PC-3 (cell line): ENCODE results near the gene GALNT18. TPM values are rescaled to one million over a fixed set of nuclear protein-coding genes. Genes with fewer than 3 reads are reported as not detected.

Source experiments
- ATAC-seq: fragments of 200-7000 bp; cut with Tn5 transposase; 2 replicates; pipeline ENCODE4 v1.9.1; 2020; ENCODE audit warnings: mild to moderate bottlenecking, moderate library complexity
- BruUV-seq: library from RNA; stranded (reverse); fragments of 400-500 nt; replicated peaks from 2 replicates; lab custom pipeline; 2021; lab: Mats Ljungman, UMichigan
- CTCF ChIA-PET: fragments of 300-600 bp; sonication (Branson Sonifier 250); formaldehyde crosslinking; loops from one replicate; lab custom pipeline; 2022; ENCODE audit warnings: antibody characterized with exemption; lab: Charles Lee
- POLR2A ChIA-PET: fragments of 300-600 bp; sonication (Branson Sonifier 250); formaldehyde crosslinking; loops from one replicate; lab custom pipeline; 2022; ENCODE audit warnings: antibody characterized with exemption; ENCODE audit not compliant: unreplicated experiment; lab: Charles Lee
- DNase-seq: peaks from one replicate; pipeline ENCODE4 v3.0.0-alpha.2; 2015
- H2AFZ ChIP-seq: fragments of 300-600 bp; sonication (generic); 2 replicates; pipeline ENCODE4 v1.6.0; 2016; ENCODE audit warnings: antibody characterized with exemption, low read length
- H3F3A ChIP-seq: fragments of 300-600 bp; sonication (generic); one replicate; pipeline ENCODE4 v1.6.0; 2017; ENCODE audit warnings: antibody characterized with exemption, low read length, control low read depth, mild to moderate bottlenecking; ENCODE audit not compliant: unreplicated experiment
- H3K27ac ChIP-seq: fragments of 300-600 bp; sonication (generic); 2 replicates; pipeline ENCODE4 v1.5.1; 2016; ENCODE audit warnings: mild to moderate bottlenecking, low read length
- H3K27me3 ChIP-seq: fragments of 300-600 bp; sonication (generic); 2 replicates; pipeline ENCODE4 v1.6.1; 2016; ENCODE audit warnings: low read length, mixed read lengths
- H3K36me3 ChIP-seq: fragments of 300-600 bp; sonication (generic); 2 replicates; pipeline ENCODE4 v1.6.1; 2016; ENCODE audit warnings: low read depth, mixed run types, low read length, mixed read lengths
- H3K4me1 ChIP-seq: fragments of 300-600 bp; sonication (generic); 2 replicates; pipeline ENCODE4 v1.5.1; 2016; ENCODE audit warnings: low read length; ENCODE audit not compliant: insufficient read depth
- H3K4me2 ChIP-seq: fragments of 300-600 bp; sonication (generic); 2 replicates; pipeline ENCODE4 v1.6.0; 2016; ENCODE audit warnings: low read length
- H3K4me3 ChIP-seq: fragments of 300-600 bp; sonication (generic); 2 replicates; pipeline ENCODE4 v1.5.1; 2016; ENCODE audit warnings: mild to moderate bottlenecking, low read length, mixed read lengths
- H3K79me2 ChIP-seq: fragments of 300-600 bp; sonication (generic); 2 replicates; pipeline ENCODE4 v1.6.1; 2017; ENCODE audit warnings: low read length, mixed read lengths
- H3K9ac ChIP-seq: fragments of 300-600 bp; sonication (generic); 2 replicates; pipeline ENCODE4 v1.6.0; 2016; ENCODE audit warnings: mild to moderate bottlenecking, low read length
- H3K9me2 ChIP-seq: fragments of 300-600 bp; sonication (generic); replicated peaks from 2 replicates; pipeline ENCODE4 v1.6.1; 2016; ENCODE audit warnings: mixed run types, low read length, mixed read lengths
- H3K9me3 ChIP-seq: fragments of 300-600 bp; sonication (generic); 2 replicates; pipeline ENCODE4 v1.6.1; 2016; ENCODE audit warnings: low read length, mixed read lengths
- H4K20me1 ChIP-seq: fragments of 300-600 bp; sonication (generic); 2 replicates; pipeline ENCODE4 v1.6.1; 2016; ENCODE audit warnings: low read length, mixed read lengths
- CTCF ChIP-seq: fragments of 300-600 bp; sonication (generic); conservative IDR thresholded peaks from 2 replicates; pipeline ENCODE4 v1.5.1; 2017; ENCODE audit warnings: antibody characterized with exemption, low read depth, mild to moderate bottlenecking, low read length
- EZH2 ChIP-seq: fragments of 300-600 bp; sonication (generic); IDR thresholded peaks from one replicate; pipeline ENCODE4 v1.6.1; 2017; ENCODE audit warnings: antibody characterized with exemption, mild to moderate bottlenecking, low read length; ENCODE audit not compliant: unreplicated experiment
- EZH2phosphoT487 ChIP-seq: fragments of 300-600 bp; sonication (generic); IDR thresholded peaks from 2 replicates; pipeline ENCODE4 v1.6.1; 2018; ENCODE audit warnings: mild to moderate bottlenecking, antibody characterized with exemption, low read length, borderline replicate concordance
- intact Hi-C: fragments of 100-400 bp; cut with micrococcal nuclease; formaldehyde crosslinking; loops from 2 replicates; pipeline ENCODE4 v1.9.0; 2023
- total RNA-seq: library from RNA; depleted of rRNA; stranded (reverse); fragments of >200 nt; gene quantifications from 2 replicates; pipeline ENCODE4 v1.2.3, GENCODE V29; 2014

GALNT18 gene
- total RNA-seq, 1 experiment from 2014 or later = 34.5 TPM

- CTCF ChIA-PET = no interaction called here
- POLR2A ChIA-PET = no interaction called here
Observed at GRCh38 chr11:11395126-11395525, 226.7 kb downstream of the GALNT18 start.

GRCh38 chr11:11394241-11394640 lies 227.6 kb downstream of the GALNT18 start:
- POLR2A ChIA-PET = no interaction called here
- no peak overlapping the region for H3K9ac ChIP-seq
- no peak overlapping the region for H3K4me2 ChIP-seq
- CTCF ChIA-PET = no interaction called here
- H3K27me3 ChIP-seq = no peaks in the 10 kb centered on the region
- H3K9me3 ChIP-seq = no peaks in the 10 kb centered on the region
- no peaks in the 10 kb centered on the region for H4K20me1 ChIP-seq
- no peak for TF ChIP-seq EZH2
- H3K36me3 ChIP-seq = no peaks in the 10 kb centered on the region
- intact Hi-C loops = no loop called here
- ATAC-seq = no peak
- H3K9me2 ChIP-seq = no peaks in the 10 kb centered on the region
- peaks cover 16% of the 10 kb centered on the region for H3K4me1 ChIP-seq
- BruUV-seq = no TSS peak
- no peaks in the 10 kb centered on the region for H3F3A ChIP-seq
- H3K4me3 ChIP-seq = no peak overlapping the region
- no peaks in the 10 kb centered on the region for H3K79me2 ChIP-seq
- no peak overlapping the region for H2AFZ ChIP-seq
- no peak for DNase-seq
- no peak overlapping the region for H3K27ac ChIP-seq

More at GRCh38 chr11:11395126-11395525, 226.7 kb downstream of the GALNT18 start:
- H3K4me2 ChIP-seq = no peak overlapping the region
- peaks cover 12% of the 10 kb centered on the region for H3K4me1 ChIP-seq
- no peaks in the 10 kb centered on the region for H3K27me3 ChIP-seq
- H3K9ac ChIP-seq = no peak overlapping the region
- DNase-seq (no peak), ATAC-seq (no peak)
- TF ChIP-seq CTCF (no peak), EZH2phosphoT487 (no peak), EZH2 (no peak)
- no peaks in the 10 kb centered on the region for H3F3A ChIP-seq
- no peaks in the 10 kb centered on the region for H3K9me3 ChIP-seq
- BruUV-seq = no TSS peak
- no peak overlapping the region for H2AFZ ChIP-seq
- no peaks in the 10 kb centered on the region for H4K20me1 ChIP-seq
- H3K27ac ChIP-seq = no peak overlapping the region
- H3K9me2 ChIP-seq = no peaks in the 10 kb centered on the region
- H3K79me2 ChIP-seq = no peaks in the 10 kb centered on the region
- no peaks in the 10 kb centered on the region for H3K36me3 ChIP-seq
- H3K4me3 ChIP-seq = no peak overlapping the region
- intact Hi-C loops = no loop called here

- intact Hi-C loops = no loop called here
- H3K9ac ChIP-seq = no peak overlapping the region
- ChIA-PET POLR2A (no interaction called here), CTCF (interaction anchor here (0.5 kb wide), 1 partner anchor 158 kb away, joined by 5 read pairs; no protein-coding TSS in a partner anchor)
- H3K9me3 ChIP-seq = no peaks in the 10 kb centered on the region
- H3K27ac ChIP-seq = no peak overlapping the region
- H3K27me3 ChIP-seq = no peaks in the 10 kb centered on the region
- H4K20me1 ChIP-seq = no peaks in the 10 kb centered on the region
- BruUV-seq = no TSS peak
- H3K4me3 ChIP-seq = no peak overlapping the region
- no peak for TF ChIP-seq CTCF
- no peak for TF ChIP-seq EZH2phosphoT487
- no peak for TF ChIP-seq EZH2
- DNase-seq (peak; percentile 88), ATAC-seq (peak; percentile 95)
- H3F3A ChIP-seq = no peaks in the 10 kb centered on the region
- peaks cover 18% of the 10 kb centered on the region for H3K4me1 ChIP-seq
- no peaks in the 10 kb centered on the region for H3K9me2 ChIP-seq
- H3K4me2 ChIP-seq = peak overlapping the region; percentile 52
- H2AFZ ChIP-seq = no peak overlapping the region
- H3K79me2 ChIP-seq = no peaks in the 10 kb centered on the region
- no peaks in the 10 kb centered on the region for H3K36me3 ChIP-seq
Observed at GRCh38 chr11:11391796-11392463, 229.9 kb downstream of the GALNT18 start.
